ENCODE data around the gene TEAD3.
"Not testable (repeated sequence)": the region's sequence is repeated elsewhere in the genome, so short reads cannot be mapped to it uniquely, and the experiment has no call there.

Gene TEAD3

GRCh38 chr6:35445691-35446090, 51.2 kb downstream of the TEAD3 start:
- DNase-seq, result no peak

DNA sequence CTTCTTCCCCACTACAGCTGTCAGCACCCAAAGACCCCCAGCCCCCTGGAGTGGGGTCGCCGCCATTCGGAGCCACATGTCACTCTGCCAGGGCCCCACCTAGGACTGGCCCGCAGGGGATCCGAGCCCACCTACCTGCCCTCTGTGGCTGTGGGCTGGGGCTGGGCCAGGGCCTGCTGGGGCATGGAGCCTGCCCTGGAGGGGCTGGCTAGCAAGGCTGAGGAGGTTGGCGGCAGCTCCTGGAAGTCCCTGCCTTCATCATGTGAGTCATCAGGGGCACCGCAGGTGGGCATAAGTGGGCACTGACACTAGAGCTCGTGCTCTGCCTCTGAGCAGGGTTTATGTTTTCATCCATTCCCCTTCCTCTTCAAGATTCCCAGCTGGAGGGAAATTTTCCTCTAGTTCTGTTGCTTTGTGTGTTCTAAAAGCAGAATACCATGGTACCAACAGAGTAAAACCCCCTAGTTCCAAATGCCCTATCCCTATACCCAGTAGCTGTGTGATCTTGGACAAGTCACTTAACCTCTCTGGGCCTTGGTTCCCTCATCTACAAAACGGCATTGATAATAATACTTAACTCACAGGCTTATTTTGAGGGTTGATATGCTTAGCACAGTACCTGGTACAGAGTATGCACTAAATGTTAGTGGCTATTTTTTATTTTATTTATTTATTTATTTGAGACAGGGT, 53.4 kb downstream of the TEAD3 start:
- no peak for DNase-seq

- DNase-seq, result no peak
Measured at GRCh38 chr6:35442693-35443092, 54.2 kb downstream of the TEAD3 start.

GRCh38 chr6:35441642-35442041, 55.2 kb downstream of the TEAD3 start:
- DNase-seq, result no peak

- no peak for DNase-seq
Measured at GRCh38 chr6:35441205-35441604, 55.7 kb downstream of the TEAD3 start.

DNA sequence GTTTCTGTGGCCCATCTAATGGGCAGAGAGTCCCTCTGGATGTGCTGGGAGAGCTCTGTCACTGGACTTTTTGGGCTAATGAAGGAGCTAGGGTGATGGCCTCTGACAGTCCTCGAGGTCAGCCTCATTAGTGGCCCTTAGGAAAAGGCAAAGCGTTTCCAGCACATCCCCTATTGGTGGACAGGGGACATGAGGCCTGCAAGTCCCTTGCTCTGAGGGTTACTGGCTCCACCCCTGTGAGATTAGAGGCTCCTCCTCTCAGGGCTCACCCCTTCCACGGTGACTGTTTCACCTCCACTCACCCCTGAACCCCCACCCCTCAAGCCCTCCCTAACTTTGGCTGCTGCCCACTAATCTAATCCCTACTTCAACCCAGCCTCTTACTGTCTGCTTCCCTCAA, 57.6 kb downstream of the TEAD3 start:
- no peak for DNase-seq

GRCh38 chr6:35438378-35439065, 58.4 kb downstream of the TEAD3 start:
- DNase-seq, result not testable (repeated sequence)

- DNase-seq, result no peak
Measured at GRCh38 chr6:35436071-35436857, 60.6 kb downstream of the TEAD3 start.

DNA sequence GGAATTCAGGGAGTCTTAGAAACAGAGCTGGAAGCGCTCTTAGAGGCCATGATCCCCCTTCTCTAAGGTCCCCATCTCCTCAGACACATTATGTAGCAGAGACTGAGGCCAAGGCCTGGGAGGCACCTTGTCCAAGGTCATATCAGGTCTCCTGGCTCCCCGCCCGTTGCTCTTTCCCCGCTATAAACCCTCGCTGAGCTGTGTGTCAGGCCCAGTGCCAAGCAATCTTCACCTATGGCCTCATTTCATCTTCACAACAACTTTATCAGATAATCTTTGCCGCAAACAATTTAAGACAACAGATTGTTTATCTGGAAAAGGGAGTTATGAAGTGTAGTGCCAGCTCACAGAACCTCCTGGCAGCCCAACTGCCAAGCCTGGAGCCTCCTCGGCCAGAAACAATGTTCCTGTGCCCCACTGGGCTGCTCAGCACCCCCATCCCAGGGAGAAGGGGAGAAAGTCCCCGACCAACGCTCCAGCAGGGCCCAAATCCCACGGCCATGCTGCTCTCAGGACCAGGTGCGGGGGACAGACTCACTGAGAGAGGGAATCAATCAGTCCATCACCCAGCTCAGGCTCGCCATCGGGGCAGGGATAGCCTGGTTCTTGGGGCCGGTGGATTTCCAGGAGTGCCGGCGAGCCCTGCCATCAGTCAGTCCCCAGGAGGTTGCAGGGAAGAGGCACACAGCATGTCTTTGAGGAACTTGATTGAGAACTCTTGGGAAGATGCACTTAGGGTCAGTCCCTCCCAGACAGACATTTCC, 61.6 kb downstream of the TEAD3 start:
- no peak for DNase-seq

GRCh38 chr6:35432702-35433101, 64.2 kb downstream of the TEAD3 start:
- not testable (repeated sequence) for DNase-seq

GRCh38 chr6:35432291-35432690, 64.6 kb downstream of the TEAD3 start:
- no peak for DNase-seq

GRCh38 chr6:35429463-35429862, 67.4 kb downstream of the TEAD3 start:
- DNase-seq, result no peak

DNA sequence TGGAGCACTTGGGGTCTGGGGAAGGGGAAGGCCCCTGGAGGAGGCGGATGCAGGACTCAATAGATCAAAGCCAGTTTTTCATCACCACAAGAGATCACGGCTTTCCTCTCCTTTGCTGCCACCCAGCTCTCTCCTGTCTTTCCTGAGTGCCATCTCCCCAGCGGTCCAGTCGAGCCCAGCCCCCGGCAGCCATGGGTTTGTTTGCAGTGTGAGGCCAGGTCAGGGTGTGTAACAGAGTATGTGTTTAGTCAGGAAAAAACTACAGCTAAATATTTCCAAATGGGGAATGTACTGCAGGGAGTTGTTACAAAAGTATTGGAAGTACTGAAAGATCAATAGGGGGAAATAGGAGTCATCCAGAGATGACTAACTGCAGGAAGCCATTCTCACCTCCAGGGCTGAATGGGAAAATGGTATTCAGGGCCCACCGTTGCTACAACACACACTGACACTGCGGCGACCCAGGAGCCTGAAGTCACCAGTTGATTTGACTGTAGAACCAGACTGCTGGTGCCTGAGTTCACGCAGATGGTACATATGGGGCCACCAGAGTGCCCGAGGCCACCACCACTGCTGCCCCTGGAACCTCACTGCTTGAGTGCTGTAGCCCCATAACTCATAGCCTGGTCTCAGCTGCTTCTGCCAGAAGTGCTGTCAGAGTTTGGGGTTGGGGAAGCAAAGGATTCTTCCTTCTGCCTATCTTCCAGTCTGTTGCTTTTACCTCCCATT, 68.3 kb downstream of the TEAD3 start:
- no peak for DNase-seq

DNA sequence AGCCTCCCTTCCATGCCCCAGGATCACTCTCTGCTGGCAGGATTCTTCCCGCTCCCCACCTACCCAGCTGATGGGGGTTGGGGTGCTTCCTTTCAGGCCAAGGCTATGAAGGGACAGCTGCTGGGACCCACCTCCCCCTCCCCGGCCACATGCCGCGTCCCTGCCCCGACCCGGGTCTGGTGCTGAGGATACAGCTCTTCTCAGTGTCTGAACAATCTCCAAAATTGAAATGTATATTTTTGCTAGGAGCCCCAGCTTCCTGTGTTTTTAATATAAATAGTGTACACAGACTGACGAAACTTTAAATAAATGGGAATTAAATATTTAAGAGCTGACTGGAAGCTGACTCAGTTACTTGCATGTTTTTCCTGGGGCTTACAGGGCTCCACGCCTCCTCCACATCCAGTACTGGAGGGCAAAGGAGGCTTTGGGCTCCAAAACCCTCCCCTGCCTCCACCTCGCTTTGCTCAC, 69.0 kb downstream of the TEAD3 start:
- no peak for DNase-seq

GRCh38 chr6:35427435-35427834, 69.4 kb downstream of the TEAD3 start:
- no peak for DNase-seq

DNA sequence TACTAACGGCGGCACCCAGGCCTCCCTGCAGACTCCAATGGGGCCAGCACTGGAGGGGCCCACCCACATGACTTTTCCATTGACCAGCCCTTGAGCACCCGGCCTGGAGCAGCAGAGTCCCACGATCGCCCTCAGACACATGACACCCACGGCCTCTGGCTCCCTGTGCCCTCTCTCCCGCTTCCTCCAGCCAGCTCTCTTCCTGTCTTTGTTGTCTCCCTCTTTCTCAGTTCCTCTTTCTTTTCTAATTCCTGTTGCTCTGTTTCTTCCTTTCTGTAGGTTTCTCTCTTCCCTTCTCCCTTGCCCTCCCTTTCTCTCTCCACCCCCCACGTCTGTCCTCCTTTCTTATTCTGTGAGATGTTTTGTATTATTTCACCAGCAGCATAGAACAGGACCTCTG, 70.8 kb downstream of the TEAD3 start:
- DNase-seq, result no peak

- DNase-seq, result no peak
Measured at GRCh38 chr6:35425284-35425683, 71.6 kb downstream of the TEAD3 start.
